ENCODE results near the gene CSK.

The CSK gene

DNA sequence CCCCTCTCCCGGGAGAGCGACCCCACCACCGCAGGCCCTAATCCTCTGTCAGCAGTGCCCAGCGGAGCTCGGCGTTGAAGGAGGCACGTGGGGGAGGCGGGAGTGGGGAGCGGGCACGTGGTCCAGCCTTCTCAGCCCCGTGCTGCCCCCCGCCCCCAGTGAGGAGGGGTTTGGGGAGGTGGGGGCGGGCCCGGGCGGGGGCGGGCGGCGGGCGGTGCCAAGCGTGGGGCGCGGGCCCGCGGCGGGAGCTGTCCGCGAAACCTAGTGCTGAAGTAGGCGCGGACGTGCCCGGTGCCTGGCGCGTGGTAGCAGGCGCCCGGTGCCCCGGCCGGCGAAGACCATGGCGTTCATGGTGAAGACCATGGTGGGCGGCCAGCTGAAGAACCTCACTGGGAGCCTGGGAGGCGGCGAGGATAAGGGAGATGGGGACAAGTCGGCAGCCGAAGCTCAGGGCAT, 44.5 kb downstream of the CSK start, which contains the start of gene CPLX3:
CPLX3 (plus strand) TSS at position 264 of the 456 bp plus-strand sequence; CDS start at position 341, 77 bp downstream.
- ATAC-seq (peak; percentile 33), DNase-seq (peak; percentile 56)

DNA sequence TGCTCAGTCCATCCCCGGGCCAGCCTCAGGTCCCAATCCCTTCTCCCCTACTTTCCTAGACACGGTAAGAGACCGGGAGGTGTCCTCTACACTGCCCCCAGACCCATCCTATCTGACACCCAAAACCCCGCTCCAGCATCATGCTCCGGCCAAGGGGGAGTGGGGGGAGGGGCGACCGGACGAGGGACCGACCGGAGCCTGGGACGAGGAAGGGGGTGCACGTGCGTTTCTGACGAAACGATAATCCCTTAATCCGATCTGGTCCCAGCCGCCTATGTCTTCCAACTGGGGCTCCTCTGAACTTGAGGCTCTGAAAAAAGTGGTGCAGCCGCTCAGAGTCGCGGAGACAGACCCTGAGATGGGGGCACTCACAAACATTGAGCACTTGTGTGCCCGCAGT, 45.0 kb downstream of the CSK start:
- ATAC-seq = no peak
- DNase-seq = no peak

DNA sequence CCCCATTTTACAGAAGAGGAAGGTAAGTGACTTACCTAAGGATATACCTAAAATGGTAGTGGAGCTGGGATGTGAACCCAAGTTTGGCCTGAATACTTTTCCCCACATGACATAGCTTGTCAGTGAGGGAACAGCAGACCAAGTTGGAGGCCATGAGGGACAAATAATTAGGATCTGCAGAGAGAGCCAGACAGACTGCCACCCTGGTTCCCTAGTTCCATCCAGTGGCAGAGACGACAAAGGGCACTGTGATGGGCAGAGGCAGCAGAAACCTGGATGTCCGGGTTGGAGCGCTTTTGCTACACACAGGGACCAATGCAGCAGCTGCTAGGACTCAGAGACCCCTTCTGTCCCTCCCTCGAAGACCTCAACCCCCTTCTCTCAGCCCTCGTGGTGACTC, 45.7 kb downstream of the CSK start:
- DNase-seq (no peak), ATAC-seq (no peak)

DNA sequence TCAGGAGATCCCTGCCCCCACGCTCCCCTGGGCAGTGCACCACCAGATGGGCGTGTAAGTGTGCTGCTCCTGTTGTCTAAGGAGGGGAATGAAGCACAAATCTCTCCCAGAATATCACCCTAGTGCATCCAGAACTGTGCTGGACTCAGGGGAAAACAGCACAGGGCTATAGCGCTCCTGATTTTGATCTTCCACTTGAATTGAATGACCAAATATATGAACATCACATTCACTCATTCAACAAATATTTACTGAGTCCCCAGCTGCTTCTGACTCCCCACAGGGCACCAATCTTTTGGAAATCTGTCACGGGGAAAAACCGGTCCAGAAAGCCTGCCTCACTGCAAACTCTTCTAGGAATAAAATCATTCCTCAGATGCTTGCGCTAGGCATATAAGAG, 47.0 kb downstream of the CSK start:
- ATAC-seq = no peak
- no peak for DNase-seq

DNA sequence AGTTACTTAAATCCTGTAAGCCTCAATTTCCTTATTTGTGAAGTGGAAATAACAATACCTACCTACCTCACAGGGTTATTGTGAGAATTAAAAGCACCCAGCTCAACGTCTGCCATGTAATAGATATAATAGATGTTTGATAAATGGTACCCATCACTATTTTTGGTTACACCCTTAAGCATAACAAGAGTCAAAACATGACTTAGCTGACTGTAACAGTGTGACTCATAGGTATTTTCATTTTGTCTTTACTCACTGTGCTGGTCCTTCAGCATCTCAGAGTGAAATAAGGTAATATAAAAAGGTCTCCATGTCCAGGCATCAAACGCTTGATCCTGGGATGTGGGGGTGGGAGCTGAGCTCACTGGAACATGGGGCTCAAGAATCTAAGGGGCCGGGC, 47.6 kb downstream of the CSK start:
- no peak for DNase-seq
- peak; percentile 49 for ATAC-seq

DNA sequence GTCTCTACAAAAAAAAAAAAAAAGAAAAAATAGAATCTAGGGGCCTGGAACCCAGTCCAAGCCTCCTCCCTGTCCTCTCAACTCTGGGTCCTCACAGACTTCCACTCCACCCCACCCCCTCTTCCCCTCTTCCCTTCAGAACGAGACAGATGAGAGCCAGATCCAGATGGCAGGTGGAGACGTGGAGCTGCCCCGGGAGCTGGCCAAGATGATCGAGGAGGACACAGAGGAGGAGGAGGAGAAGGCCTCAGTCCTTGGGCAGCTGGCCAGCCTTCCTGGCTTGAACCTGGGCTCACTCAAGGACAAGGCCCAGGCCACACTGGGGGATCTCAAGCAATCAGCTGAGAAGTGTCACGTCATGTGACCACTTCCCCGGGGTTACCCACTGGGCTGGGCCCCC, 48.1 kb downstream of the CSK start:
- DNase-seq (no peak), ATAC-seq (no peak)

DNA sequence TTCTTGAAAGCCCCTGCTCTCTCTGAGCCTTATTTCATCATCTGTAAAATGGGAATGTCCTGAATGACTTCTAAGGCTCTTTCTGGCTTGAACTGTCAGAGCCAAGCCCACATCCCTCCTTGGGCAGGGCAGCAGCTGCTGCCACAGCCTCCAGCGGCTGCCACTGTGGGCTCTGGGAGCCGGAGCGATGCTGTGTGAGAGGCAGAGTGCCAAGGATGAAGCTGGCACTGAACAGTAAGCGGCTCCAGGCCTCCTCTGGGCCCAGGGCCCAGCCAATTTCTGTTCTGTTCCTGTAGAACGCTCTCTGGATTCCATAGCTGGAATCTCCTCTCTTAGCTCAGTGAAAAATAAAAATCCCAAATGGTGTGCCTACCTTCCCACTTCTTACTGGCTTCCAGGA, 49.0 kb downstream of the CSK start:
- no peak for ATAC-seq
- DNase-seq = no peak

DNA sequence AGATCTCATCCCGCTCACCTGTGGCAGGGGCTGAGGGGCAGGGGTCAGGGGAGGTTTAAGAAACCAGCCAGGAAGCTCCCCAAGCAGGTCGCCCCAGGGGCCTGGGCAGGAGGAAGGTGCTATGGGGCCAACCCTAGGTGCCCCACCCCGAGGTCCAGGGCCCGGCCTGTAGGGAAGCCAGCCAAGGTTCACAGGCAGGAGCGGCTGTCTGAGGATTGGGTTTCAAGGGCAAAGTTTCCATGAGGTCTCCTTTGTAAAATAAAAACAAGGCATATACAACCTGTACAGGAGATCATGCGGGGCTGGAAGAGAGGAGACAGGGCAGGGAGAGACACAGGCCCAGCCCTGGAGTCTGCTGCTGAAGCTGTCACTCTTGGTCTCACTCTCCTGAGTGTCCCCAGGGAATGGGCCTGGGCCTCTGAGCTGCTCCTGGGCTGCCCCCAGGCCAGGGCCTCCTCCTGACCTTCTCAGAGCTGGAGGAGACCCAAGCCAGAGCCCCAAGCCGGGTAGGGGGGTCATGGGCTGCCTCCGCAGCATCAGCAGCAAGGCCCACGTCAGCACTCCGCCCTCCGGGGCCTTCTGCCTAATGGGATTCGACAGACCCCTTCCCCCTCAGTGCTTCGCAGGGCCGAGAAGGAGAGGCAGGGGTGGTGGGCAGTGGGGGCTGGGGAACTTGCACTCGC, 50.1 kb downstream of the CSK start:
- no peak for ATAC-seq

DNA sequence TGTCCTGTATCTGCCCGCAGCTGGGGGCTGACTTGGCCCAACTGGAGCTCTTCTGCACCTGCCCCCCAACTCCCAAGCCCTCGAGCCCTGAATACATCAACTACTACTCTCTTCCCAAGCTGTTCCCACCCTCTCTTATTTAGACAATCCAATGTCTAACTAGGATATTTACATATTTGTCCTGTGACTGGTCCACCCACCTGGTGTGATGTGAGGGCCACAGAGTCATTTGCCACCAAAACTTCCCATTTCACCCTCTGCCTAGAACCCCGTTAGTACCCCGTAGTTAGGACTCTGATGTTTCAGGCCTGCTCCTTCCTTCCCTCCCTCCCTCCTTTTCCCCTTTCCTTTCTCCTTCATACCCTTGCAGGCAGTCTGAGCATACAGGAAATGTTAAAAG, 50.9 kb downstream of the CSK start:
- no peak for ATAC-seq

More for the DNA sequence above, 50.1 kb downstream of the CSK start:
- no peak for DNase-seq

DNA sequence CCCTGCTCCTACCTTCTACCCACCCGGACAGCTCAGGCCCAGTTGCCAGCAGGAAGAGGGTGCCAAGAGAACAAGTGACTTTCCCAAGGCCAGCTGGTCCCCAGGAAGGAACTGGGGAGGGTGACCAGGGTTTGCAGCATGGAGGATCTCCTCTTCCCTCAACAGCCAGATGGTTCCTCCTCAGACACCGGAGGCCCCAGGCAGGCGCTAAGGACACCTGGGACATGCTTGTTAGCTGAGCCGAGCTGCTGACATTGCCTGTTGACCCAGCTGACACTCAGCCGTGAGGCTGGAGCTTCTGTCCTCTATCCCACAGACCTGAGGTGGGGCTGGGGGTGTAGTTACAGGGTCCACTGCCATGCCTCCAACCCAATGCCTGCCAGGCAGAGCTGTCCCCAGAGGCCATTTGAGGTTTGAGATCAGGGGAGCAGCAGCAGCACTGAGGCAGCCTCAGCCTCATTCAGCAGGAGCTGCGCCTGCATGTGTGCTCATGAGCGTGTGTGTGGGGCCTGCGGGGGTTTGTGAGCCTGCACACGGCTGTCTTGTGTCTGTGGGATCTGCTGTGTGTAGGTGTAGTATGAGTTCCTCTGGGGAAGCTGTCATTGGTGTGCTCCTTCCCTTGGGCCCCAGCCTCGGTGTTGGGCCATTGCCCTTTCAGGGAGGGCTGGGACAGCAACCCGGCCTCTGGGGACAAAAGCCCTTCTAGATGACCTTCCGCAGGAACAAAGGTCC, 51.7 kb downstream of the CSK start:
- ATAC-seq (no peak), DNase-seq (no peak)

More for the DNA sequence above, 50.9 kb downstream of the CSK start:
- DNase-seq = no peak

DNA sequence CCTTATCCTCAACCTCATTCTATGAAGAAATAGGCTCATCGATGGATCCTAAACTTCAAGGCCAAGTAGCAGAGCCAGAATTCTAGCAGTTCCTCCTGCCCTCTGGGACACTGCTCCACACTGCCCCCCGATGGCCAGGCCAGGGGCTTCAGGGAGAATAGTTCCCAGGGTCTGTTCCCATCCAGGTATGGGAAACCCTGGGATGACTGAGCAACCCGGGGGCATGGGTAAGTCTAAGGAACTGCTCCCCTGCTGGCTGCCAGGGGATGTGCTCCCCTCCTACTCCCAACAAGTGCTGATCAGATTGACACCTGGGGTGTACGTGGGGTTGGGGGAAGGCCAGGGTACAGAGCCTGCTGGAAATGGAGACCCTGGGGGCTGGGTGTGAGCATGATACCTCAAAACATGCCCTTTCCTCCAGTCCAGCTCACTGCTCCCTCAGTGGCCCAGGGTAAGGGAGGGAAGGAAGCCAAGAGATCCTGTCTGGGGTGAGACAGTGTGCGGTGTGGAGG, 53.5 kb downstream of the CSK start:
- peak; percentile 75 for DNase-seq
- peak; percentile 33 for ATAC-seq

DNA sequence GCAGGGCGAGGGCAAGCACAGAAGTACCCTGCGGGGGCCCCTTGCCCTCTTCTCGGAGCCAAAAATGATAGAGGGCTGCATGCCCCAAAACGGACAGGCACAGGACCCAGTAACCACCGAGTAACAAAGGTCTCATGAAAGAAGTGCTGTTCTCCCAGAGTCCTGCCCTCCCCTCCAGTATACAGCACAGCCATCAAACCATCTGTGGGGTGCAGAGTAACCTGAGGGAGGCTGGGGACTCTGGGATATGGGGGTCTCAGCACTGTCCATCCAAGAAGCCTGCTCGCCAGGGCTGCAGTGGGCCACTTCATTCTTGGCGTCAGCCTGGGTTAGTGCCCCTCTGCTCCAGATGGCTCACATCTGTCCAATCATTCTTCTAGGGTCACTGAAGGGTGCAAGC, 55.0 kb downstream of the CSK start:
- DNase-seq = no peak
- ATAC-seq = no peak

DNA sequence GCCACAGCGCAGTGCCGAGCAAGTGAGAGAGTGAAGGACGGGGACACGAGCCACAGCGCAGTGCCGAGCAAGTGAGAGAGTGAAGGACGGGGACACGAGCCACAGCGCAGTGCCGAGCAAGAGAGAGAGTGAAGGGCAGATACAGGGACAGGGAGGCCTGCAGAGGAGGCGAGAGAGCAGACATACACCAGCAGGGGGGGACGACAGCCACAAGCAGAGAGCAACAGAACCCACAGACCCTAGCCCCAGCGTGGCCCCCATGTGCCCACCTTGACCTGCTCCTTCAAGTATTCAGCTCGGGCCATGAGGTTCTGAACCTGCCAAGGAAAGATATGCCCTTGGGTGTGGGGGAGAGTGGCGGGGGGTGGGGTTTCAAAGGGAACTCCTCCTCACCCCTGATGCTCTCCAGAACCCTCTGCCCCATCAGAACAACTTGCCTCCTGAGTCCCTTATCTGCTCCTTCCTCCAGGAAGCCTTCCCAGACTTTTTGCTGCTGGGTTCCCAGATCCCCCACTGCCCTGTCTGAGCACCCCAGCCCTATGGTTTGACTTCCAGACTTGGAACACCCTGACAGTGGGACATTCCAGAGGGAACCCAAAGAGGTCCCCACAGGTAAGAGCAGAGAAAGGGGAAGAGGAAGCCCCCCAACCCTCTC, 55.7 kb downstream of the CSK start:
- DNase-seq (no peak), ATAC-seq (no peak)

DNA sequence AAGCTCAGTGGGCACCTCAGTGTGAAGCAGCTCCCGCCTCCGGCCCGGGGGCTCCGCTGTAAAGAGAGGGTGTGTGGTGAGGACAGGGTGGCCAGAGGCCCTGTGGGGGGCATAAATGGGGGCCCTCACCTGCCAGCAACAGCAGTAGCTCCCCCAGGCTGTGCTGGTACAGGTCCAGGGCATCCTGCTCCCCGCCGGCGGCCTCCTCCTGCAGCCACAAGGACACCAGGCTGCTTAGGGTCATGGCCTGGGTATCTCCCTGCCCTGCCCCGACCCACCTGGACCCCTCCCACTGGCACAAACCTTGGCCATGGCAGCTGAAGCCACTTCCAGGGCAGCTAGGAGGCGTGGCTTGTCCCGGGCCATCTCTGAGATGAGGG, 56.2 kb downstream of the CSK start:
- ATAC-seq (no peak), DNase-seq (no peak)

DNA sequence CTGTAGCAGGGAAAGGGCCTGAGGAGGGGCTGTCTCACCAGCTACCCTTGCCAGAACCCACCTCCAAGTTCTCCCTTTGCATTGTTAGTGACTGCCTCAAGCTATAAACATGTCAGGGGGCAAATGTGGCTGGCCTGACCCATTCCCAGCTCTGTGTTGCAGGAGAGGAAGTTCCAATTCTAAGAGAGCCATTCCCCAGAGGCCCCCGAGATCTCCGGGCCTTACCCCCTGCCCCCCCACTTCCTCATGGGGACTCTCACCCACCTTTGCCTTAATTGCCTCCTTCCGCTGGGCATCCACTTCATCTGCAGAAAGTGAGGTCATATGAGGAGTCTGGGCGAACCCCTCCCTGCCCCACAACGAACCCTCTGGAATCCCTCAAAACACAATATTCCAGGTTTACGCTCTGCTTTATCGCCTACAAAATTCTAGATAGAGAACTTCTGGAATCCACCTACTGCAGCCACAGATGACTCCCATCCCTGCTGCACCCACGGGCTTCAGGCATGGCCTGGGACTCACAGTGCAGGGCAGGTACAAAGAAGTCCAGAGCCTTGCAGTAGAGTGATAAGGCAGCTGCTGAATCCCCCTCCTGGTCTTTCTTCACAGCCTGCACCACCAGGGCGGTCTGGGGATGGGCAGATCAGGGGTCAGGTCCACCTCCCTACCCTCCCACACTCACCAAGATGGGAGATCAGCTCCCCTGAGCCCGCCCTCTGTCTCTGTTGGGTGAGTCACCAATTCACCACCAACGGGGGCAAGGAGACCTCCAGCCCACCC, 57.1 kb downstream of the CSK start:
- no peak for ATAC-seq
- DNase-seq = no peak

DNA sequence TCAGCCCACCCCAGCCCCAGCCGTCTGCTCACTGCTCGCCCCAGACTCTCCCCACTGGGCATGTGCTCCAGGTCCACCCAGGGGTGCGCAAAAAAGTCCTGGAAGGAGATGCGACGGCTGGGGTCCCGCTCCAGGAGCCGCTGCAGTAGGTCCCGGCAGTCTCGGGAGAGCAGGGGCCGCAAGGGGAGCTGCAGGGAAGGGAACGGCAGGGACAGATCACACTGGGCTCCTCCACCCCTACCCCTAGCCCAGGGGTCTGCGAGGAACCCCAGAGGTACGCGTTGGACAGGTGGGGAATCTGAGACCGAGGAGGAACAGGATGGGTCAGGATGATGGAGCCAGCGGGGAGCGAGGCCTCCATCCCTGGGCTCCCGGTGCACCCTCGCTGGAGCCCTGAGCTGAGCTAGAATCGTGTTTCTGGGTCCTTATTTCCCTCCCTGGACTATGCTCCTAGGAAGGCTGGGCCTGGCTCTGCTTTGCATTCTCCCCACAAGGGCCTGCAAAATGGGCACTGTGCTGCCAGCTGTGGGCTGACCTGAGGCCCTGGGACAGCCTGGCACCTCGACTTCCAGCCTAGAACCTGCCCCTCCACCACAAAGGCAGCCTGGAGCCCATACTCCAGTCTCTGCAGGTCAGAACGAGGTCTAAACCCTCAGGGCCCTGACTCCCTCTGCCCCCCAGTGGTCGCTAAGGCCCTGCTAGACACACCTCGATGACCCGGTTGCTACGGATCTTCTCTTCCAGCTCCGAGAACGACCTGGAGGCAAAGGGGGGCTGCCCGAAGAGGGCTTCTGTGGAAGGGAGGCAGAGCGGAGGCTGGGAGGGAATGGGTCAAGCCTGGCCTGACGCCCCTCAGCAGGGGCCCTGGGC, 57.9 kb downstream of the CSK start:
- ATAC-seq (no peak), DNase-seq (no peak)

DNA sequence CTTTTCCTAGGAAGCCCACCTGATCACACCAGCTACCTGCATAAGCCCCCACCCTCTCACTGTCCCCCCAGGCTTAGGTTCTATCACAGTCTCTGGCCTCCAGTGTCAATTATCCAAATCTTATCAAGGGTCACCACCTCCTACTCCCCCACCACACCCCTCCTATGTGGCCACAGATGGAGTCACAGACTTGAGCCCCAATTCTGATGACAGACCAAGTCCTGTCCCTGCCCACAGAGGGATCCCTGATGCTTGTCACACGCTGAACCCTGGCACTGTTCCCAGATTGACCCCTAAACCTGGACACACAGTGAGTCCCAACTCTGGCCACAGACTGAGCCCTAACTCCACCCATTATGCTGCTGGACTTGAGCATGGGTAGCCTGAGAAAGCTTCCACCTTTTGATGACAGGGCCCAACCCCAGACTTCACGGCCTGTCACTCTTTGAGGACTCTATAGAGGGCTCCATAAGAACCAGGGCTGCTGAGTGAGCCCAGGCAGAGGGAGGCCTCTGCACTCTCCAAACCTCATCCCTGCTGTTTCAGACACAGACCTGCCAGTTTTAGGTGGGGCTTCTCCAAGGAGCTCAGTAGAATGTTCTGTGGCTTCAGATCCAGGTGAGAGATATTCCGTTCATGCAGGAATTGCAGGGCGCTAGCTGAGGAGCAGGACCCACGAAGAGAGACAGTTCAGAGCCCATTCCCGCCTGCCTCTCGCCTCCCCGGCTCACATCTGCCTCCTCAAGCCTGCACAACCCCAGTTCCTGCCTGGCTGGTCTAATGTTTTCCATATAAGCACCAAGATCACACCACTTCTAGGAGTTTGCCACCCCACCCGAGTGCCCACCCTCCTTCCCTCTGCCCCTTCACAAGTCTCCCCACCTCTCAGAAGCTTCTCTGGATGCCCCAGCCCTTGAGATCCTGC, 59.2 kb downstream of the CSK start:
- no peak for DNase-seq
- ATAC-seq = no peak

DNA sequence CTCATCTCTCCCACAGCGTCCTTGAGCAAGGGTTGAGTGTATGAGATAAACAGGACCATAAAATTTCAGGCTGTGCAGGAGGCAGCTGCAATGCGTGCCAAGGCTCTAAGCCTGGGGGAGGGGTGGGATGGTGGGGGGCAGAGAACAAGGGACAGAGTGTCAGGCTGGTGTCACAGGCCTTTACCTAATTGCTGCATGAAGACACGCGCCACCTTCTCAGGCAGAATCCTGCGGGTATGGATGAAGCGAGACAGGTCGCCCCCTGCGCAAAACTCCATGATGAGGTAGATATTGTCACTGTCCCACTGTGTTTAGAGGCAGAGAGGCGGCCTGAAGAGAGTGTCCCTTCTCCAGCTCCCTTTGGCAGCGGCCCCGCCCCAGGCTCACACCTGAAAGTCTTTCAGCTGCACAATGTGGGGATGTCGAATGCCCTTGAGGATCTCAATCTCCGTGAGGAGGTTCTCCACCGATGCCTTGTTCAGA, 60.1 kb downstream of the CSK start:
- ATAC-seq (no peak), DNase-seq (no peak)

DNA sequence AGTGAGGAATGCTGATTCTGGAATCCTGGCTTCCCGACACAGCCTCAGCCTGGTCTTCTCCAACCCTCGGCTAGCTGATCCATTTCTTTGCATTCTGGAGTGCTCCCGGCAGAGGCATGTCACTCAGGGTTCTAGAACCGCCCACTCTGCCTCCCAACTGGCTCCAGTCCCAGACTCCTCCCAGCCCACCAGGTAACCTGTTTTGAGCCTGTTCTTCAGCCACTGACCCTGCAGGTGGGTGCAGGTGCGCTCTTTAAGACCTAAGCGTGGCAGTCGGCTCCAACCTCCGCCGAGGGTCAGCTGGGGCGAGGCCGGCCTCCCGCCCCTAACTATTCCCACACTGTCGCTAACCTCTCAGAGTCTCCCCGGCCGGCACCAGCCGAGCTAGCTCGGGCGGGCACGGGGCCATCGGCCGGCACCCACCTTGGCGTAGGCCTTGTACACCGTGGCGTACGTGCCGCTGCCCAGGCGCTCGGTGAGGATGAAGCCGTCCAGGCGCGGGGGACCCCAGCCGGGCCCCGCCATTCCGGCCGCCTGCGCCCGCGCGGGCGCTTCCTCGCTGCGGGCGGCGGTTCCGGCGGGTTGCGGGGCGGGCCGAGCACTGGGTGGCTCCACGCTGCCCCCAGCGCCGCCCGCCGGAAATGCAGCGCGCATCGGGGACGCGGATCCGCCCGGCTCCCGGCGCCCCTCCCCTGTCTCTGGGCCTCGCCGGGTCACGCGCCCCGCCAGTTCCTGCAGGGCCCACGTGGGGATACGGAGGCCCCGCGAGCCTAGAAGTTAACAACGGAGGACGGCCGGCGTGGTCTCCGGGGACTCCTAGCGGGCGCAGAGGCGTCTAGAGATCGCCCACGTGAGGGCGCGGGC, 60.9 kb downstream of the CSK start, which contains the start of gene ULK3:
ULK3 (minus strand) TSS at position 576 of the 864 bp plus-strand sequence; CDS start at position 525, 51 bp downstream.
- peak; percentile 97 for DNase-seq
- peak; percentile 89 for ATAC-seq
